KBM-7 (cell line): ENCODE measurements around the gene MAN1C1.

ENCODE experiments used
- DNase-seq: peaks from one replicate; pipeline ENCODE4 v3.0.0-alpha.2; 2015
- in situ Hi-C: fragments of 300-500 bp; cut with MboI; formaldehyde crosslinking; loops from 2 replicates; pipeline ENCODE4 v1.14.3; 2020; ENCODE audit warnings: low sequenced_read_pairs, low pct_unique_long_range_greater_than_20kb, mixed read lengths

MAN1C1 gene

GRCh38 chr1:25616095-25616986, at the start of gene MAN1C1:
Gene MAN1C1, plus strand, starts transcription at chr1:25616791. Its CDS starts 1,007 bp downstream, at chr1:25617798.
- in situ Hi-C loops, result no loop called here
- DNase-seq, result peak; percentile 66

DNA sequence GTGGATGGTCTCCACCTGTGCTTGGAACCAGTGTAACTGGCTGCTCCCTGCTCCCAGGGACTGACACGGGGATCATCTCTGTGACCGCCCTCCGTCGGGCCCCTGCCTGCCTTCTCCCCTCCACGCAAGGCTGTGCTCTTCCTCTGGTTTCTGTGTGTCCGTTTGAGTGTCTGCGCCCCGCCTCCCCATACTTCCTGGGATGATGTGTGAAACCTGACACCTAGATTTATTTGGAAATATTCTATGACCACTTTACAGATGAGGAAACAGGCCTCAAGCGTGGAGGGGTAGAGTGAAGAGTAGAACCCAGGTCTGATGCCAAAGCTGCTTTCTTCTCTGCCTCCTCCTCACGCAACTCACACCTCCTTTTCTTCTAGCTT, 48.9 kb upstream of the MAN1C1 start:
- in situ Hi-C loops, result no loop called here

DNA sequence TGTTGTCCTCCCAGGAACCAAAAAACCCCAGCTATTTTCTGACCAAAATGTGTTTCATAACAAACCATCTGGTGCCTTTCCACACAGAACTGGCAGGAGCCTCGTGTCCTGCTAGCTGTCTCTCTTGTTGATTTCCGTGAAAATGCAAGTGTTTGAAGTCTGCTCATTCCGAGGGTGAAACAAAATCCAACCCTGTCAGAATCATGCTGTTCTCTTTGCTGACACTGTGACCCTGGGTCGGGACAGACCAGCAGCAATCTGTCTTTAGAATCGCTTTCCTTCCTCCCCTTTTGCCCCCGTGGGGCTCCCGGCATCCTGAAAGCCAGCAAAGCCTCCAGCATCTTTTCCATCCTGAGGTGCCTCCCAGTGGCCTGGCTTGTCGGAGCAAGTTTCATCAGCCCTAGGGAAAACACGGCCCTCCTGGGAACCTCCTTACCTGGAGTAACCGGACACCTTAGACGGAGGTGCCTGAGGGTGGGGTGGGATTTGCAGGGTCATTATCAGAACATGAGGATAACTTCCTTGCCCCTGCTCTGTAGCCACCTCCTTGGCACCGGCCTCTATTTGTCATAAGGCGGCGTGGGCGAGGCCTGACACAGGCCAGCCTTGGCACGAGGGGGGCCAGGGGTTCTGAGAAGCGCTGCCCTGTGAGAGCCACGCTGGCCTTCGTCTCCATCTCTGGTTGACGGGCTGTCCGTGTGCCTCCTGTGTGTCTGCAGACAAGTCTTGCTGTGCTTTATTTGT, 48.3 kb upstream of the MAN1C1 start:
- in situ Hi-C loops, result no loop called here
- DNase-seq, result no peak

More for the DNA sequence above, 48.9 kb upstream of the MAN1C1 start:
- no peak for DNase-seq

DNA sequence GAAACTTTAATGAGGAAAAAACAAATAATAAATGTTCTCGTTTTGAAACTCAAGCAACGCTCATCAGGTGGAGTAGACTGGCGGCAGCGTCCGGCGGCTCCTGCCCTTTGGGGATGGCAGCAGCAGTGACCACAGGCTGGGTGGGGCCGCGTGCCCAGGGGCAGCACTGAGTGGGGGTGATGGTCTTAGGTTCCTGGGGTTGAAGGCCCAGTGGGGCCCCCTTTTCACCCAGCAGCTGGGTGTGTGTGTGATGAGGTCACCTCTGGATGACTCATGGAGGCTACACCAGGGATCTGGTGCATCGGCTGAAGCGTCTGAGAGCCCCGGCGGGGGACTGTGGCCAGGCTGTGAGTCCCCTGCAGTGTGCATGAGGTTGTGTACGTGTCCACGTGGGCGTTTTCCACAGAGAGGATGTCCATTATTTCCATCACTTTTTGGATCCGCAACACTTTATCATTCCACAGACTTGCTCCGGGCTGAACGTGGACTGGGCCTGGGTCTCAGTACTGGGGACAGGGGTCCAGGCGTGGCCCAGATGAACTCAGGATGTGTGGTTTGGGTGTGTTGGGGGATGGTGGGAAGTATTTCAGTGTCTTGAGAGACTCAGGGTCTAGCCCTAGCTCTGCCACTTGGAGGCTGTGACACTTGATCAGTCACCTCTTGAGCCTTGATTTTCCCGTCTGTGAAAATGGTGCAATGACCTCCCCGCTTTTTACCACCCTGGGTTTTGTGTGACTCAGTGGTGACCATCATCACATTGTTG, 47.6 kb upstream of the MAN1C1 start:
- in situ Hi-C loops, result no loop called here
- no peak for DNase-seq

- no peak for DNase-seq
- in situ Hi-C loops, result no loop called here
These were observed 46.8 kb upstream of the MAN1C1 start for GRCh38 chr1:25569597-25570396.

- DNase-seq, result no peak
- in situ Hi-C loops, result no loop called here
These were observed 45.6 kb upstream of the MAN1C1 start for GRCh38 chr1:25570798-25571521.

DNA sequence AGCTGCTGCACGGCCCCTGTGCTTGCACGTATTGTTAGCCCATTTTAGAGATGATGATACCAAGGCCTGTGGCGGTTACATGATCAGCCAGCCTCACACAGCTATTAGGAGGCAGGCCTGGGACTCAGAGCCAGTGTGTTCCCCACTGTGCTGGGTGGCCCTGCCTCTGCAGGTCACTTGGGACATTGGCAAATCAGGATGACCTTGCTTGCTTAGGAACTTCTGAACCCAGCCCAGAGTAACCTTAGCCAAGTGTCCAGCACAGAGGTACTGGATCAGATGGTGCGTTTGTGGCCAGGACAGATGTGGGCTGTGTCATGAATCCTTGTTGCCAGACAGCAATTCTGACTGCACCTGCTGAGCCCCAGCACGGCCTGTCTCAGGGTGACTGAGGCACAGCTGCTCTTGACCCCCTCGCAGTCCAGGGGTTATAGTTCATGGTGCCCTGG, 45.0 kb upstream of the MAN1C1 start:
- no peak for DNase-seq
- in situ Hi-C loops, result no loop called here

DNA sequence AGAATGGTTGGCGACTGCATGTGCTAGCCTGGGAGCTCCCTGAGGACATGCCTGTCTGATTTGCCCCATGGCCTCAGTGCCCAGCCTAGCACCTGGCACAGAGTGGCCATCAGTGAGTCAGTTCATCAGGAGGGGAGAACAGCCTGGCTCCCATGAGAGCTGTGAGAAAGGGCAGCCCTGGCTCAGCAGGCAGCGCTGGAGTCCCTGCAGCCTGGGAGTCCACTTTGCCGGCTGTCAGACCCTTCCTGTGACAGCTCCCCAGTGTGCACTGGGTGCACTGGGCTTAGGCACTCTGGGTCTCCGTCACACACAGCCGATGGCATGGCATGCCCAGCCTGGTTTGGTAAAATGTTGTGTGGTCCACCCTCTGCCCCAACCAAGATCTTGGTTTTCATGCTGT, 44.5 kb upstream of the MAN1C1 start:
- in situ Hi-C loops, result no loop called here
- DNase-seq, result no peak

GRCh38 chr1:25572708-25573590, 43.6 kb upstream of the MAN1C1 start:
- DNase-seq, result peak; percentile 50
- in situ Hi-C loops, result no loop called here

DNA sequence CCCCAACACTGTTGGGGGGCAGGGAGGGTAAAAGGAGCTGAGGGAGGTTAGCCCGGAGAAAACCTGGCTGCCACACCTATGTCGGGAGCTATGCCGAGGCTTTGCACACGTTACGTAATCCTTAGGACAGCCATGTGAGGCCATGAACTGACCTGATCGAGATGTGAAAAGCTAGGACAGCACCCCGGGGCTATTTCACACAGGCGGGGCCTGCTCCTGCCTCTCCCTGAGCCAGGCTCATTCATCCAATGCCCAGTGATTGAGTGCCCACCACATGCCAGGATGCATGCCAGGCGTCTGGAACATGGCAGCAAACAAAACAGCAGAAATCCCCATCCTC, 43.0 kb upstream of the MAN1C1 start:
- in situ Hi-C loops, result no loop called here
- DNase-seq, result no peak

- DNase-seq, result no peak
- in situ Hi-C loops, result no loop called here
These were observed 42.6 kb upstream of the MAN1C1 start for GRCh38 chr1:25573961-25574360.

- in situ Hi-C loops, result no loop called here
- no peak for DNase-seq
These were observed 41.4 kb upstream of the MAN1C1 start for GRCh38 chr1:25575191-25575590.

- DNase-seq, result no peak
- in situ Hi-C loops, result no loop called here
These were observed 40.0 kb upstream of the MAN1C1 start for GRCh38 chr1:25576459-25577133.

DNA sequence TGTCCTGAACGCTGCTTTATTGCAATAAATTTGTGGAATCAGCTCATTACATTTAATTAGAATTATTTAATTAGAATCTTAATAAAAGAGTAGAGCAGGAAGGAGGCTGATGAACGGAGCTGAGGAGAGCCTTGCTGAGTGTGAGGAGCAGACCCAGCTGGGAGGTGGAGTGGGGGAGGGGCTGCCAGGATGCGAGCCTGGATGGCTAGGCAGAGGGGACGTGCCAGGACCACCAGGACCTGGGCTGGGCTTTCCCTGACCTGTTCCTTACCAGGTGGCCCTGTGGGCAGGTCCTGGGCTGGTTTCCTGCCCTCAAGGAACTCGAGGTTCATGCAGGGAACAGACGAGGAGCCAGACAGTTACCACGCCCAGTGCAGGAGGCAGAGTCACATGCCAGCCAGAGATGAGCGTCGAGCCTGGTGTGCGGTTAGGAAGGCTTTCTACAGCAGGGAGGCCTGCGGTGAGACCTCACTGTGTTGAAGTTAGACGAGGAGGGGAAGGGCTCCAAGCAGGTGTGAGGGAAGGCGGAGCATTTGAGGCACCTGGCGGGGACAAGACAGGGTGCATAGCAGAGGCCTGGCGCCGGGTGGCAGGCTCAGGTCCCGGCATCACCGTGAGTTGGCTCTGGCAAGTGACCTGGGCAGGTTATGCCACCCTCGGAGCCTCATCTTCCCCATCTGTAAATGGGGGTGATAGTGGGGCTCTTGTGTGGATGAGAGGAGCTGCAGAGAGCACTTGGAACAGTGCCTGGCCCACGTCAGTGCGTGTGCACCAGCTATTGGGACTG, 39.3 kb upstream of the MAN1C1 start:
- in situ Hi-C loops, result no loop called here
- DNase-seq, result no peak

GRCh38 chr1:25579292-25580252, 37.0 kb upstream of the MAN1C1 start:
- in situ Hi-C loops, result no loop called here
- DNase-seq, result no peak
